Kidney (tissue), 14 donors: ENCODE data around the gene KBTBD3. TPM values are rescaled to one million over a fixed set of nuclear protein-coding genes. Genes with fewer than 3 reads are reported as not detected.
A peak's percentile ranks its signal among the peaks of the same experiment; 100 is the strongest.

Experiments used
- DNase-seq, 5 donors: peaks; one replicate each; pipeline ENCODE4 v3.0.0-alpha.2; 2013 to 2020
- FAIRE-seq: peaks from 2 replicates; lab custom pipeline; 2012; peaks lifted over from hg19 to GRCh38; lab: Jason Lieb, UNC
- H3K27ac ChIP-seq, 2 donors: one replicate each; pipeline ENCODE4 v1.7.0; 2013; ENCODE audit warnings: low read depth in 2 of 2, low read length in 2 of 2, inconsistent platforms in 1 of 2
- H3K27me3 ChIP-seq: one replicate; pipeline ENCODE4 v1.7.1; 2013; ENCODE audit warnings: low read length, inconsistent platforms; ENCODE audit not compliant: control insufficient read depth, insufficient read depth
- H3K36me3 ChIP-seq, 3 donors: one replicate each; pipeline versions ENCODE4 v1.7.0 to v1.7.1; 2013; ENCODE audit warnings: low read length in 3 of 3, control low read depth in 1 of 3, inconsistent platforms in 1 of 3; ENCODE audit not compliant: insufficient read depth in 3 of 3, control insufficient read depth in 2 of 3
- H3K4me1 ChIP-seq, 3 donors: one replicate each; pipeline versions ENCODE4 v1.7.0 to v1.7.1; 2013; ENCODE audit warnings: low read length in 3 of 3, inconsistent platforms in 1 of 3, low read depth in 1 of 3; ENCODE audit not compliant: control insufficient read depth in 2 of 3, insufficient read depth in 2 of 3
- H3K4me3 ChIP-seq, 3 donors: one replicate each; pipeline versions ENCODE4 v1.7.0 to v1.8.1; 2013; ENCODE audit warnings: low read length in 3 of 3, control low read depth in 1 of 3, inconsistent platforms in 1 of 3
- H3K9ac ChIP-seq, 3 donors: one replicate each; pipeline versions ENCODE4 v1.7.0 to v1.7.1; 2013; ENCODE audit warnings: low read length in 3 of 3, control low read depth in 1 of 3, inconsistent platforms in 1 of 3
- H3K9me3 ChIP-seq, 3 donors: one replicate each; pipeline versions ENCODE4 v1.7.0 to v1.7.1; 2013; ENCODE audit warnings: low read length in 3 of 3, control low read depth in 1 of 3, inconsistent platforms in 1 of 3; ENCODE audit not compliant: control insufficient read depth in 2 of 3, insufficient read depth in 1 of 3
- CTCF ChIP-seq: IDR thresholded peaks from 3 replicates; pipeline ENCODE4 v1.5.1; 2012; ENCODE audit warnings: mild to moderate bottlenecking, moderate library complexity, borderline replicate concordance; ENCODE audit not compliant: insufficient read depth; ENCODE audit errors: extremely low read depth
- intact Hi-C: fragments of 100-400 bp; cut with DNase I; formaldehyde crosslinking; loops from one replicate; pipeline ENCODE4 v1.11.1; 2022
- polyA plus RNA-seq: library from polyadenylated mRNA; stranded (reverse); fragments of 350-450 nt; fragmentation: Illumina TruSeq; extraction: RNeasy Lipid Tissue Mini Kit (QIAGEN cat#74804); gene quantifications from one replicate; pipeline ENCODE4 v1.2.3, GENCODE V29; 2014; ENCODE audit warnings: low read depth, low replicate concordance; ENCODE audit not compliant: insufficient read depth
- total RNA-seq: library from RNA; stranded (reverse); fragmentation: NEBNext Ultra II Directional; extraction: Animal tissue kit (Norgen Biotek cat#: 25700); gene quantifications from one replicate; pipeline ENCODE4 v1.2.1, GENCODE V29; 2021
- donor health status: control.
- donor health status: control.
- donor health status: control.
- donor health status: control.
- donor health status: control.
- donor health status: DM: yes; HTN: yes; CAD: no.
- donor health status: Normal renal cell carcinoma (clear cell type).

Gene KBTBD3
- total and polyA plus RNA-seq, 2 donors from 2014 or later: 8.1 to 10.2 TPM

GRCh38 chr11:106031202-106031810, 45.8 kb downstream of the KBTBD3 start:
- TF ChIP-seq CTCF: no peak
- Histone ChIP-seq H3K9ac (no peak overlapping the region), H3K36me3 (no peaks in the 10 kb centered on the region), H3K27me3 (no peaks in the 10 kb centered on the region), H3K4me3 (no peak overlapping the region), H3K4me1 (no peaks in the 10 kb centered on the region), H3K27ac (no peak overlapping the region), H3K9me3 (no peaks in the 10 kb centered on the region)
- intact Hi-C loops: no loop called here
- FAIRE-seq (no peak), DNase-seq (no peak)

- Histone ChIP-seq H3K4me1 (no peaks in the 10 kb centered on the region), H3K9me3 (no peaks in the 10 kb centered on the region), H3K4me3 (no peak overlapping the region), H3K9ac (no peak overlapping the region), H3K27ac (no peak overlapping the region), H3K36me3 (no peaks in the 10 kb centered on the region), H3K27me3 (no peaks in the 10 kb centered on the region)
- FAIRE-seq (no peak), DNase-seq (no peak)
- intact Hi-C loops: no loop called here
- no peak for TF ChIP-seq CTCF
These were observed 46.5 kb downstream of the KBTBD3 start for GRCh38 chr11:106030609-106031008.

- H3K4me3 ChIP-seq: peak overlapping the region; percentile 77 to 95 (median 93)
- peaks cover 0 to 8% (median 2%) of the 10 kb centered on the region in 3 donors for H3K4me1 ChIP-seq
- TF ChIP-seq CTCF: no peak
- no peak overlapping the region for H3K27ac ChIP-seq
- H3K36me3 ChIP-seq: no peaks in the 10 kb centered on the region
- DNase-seq (peak in 2 of 5 donors; percentile 6 to 36), FAIRE-seq (no peak)
- intact Hi-C loops: no loop called here
- no peaks in the 10 kb centered on the region for H3K27me3 ChIP-seq
- peak overlapping the region in 1 of 3 donors; percentile 87 for H3K9ac ChIP-seq
- no peaks in the 10 kb centered on the region for H3K9me3 ChIP-seq
These were observed 54.3 kb downstream of the KBTBD3 start for GRCh38 chr11:106022795-106023275.
